ENCODE data around the gene PDE4B.
A peak's percentile ranks its signal among the peaks of the same experiment; 100 is the strongest.

PDE4B gene

DNA sequence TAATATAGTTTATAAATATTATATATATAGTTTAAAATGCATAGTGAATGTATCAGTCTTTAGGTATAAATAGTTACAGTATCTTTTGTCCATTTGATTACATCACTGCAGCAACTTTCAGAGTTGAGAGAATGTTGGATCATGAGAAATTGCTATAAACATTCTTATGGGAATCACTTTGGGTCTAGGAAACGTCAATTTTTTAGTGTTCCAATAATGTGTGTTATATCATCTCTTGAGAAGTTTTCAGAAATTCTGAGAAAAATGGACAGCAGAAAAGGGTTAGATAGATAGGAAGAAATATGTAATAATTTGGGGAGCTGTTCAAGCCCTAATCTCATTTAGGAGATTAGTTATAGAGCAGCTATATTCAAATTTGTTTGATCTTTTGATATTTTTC is 556.1 kb downstream of the PDE4B start:
- DNase-seq = no peak

DNA sequence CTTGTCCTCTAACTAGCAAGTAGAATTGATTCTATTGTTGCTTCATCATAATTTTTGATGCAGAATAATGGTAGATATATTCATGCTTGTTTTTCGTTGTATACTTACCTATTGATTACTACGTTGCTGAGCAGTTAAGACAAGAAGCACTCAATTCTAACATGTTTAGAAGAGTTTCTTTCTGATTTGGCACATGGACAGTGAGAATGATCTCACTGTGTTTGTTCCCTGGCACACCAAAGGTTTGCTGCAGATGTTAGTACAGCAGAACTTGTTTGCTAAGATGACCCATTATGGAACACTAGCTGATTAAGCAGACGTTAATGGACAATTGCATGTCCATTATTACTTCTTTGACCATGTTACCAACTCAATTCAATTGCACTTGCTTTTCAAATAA is 556.5 kb downstream of the PDE4B start:
- no peak for DNase-seq

DNA sequence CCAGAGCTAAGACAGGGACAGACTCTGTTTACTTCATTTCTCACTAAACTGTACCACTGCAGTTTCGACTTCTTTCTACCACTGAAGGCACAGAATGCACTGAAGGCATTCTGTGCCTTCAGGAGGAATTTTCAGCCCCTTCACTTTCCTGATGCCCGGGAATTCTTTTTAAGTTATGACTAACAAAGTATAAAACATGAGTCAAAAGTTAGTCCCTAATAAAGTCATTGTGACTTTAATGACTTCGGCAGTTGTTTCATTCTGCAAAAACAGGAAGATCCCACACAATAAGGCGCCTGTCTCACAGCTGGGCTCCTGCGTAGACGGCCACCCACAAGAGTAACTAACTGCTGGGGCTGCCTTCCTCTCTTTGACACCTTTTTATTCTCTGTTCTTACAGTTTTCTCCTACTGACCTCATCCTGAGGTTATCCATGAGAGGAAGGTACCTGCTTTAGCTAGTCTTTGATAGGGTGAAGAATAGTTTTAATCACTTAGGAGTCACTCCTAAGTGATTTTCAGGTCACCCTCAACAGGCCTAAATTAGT is 557.4 kb downstream of the PDE4B start:
- peak in 4 of 5 donors; percentile 44 to 69 (median 48) for DNase-seq

- DNase-seq = no peak
Observed at GRCh38 chr1:66351478-66351877, 558.8 kb downstream of the PDE4B start.

GRCh38 chr1:66351913-66352312 is 559.2 kb downstream of the PDE4B start:
- peak in 4 of 5 donors; percentile 34 to 63 (median 38) for DNase-seq

GRCh38 chr1:66352792-66353191 is 560.1 kb downstream of the PDE4B start:
- DNase-seq = no peak

DNA sequence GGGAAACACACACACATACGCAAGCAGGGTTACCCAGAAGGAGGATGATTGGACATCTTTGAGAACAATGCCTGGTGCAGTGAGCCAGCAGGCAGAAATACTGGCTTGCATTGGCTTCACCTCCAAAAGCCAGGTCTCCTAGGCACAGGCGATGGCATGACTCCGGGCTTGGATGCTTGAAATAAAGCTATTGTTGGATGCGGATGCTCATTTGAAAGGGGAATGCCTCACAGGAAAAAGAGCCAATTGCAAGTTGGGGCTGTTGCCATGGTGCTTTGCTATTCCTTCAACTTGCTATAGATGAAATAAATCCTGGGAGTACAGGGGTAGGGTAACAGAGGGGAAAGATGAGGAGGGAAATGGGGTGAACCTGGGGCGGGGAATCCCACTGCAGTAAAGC is 560.6 kb downstream of the PDE4B start:
- DNase-seq = no peak

GRCh38 chr1:66354311-66355201 is 561.9 kb downstream of the PDE4B start:
- no peak for DNase-seq

DNA sequence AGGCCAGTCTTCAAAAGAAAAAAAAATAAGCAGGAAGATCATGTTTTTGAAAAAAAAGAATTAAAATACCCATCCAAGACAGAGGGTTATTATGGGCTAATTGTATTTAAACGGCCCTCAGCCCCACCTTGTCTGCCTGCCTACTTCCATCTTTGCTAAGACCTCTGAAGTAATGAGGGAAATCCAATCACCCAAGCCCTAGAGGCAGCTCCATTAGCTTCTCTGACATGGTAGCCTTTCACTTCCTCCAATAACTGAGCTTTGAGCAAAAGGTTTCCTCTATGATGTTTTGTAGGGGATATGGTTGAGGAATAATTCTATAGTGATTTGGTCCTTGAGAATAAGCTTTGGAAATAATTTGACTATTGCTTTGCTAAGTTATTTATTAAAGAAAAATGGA is 563.1 kb downstream of the PDE4B start:
- DNase-seq = no peak

- no peak for DNase-seq
Observed at GRCh38 chr1:66356605-66357004, 563.9 kb downstream of the PDE4B start.

GRCh38 chr1:66357021-66357420 is 564.3 kb downstream of the PDE4B start:
- DNase-seq = no peak

- no peak for DNase-seq
Observed at GRCh38 chr1:66357478-66358197, 564.9 kb downstream of the PDE4B start.

DNA sequence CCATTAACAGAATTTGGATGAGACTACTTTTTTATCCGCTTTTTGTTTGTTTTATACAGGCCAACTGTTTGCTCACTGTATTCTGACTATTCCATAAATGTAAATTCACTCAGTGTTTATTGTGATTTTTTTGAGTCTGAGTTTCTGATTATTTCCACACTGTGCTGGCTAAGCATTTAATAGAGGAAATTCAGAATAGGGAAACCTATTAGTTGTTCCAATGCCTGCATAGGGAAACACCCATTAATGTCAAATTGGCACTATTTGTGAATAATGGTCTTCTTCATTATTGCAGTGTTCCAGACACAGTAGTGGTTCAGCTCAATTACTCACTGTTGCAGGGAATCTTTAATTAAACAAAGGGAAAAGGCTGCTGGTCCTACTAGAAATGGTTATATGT is 566.6 kb downstream of the PDE4B start:
- DNase-seq = no peak

- DNase-seq = no peak
Observed at GRCh38 chr1:66359815-66360214, 567.1 kb downstream of the PDE4B start.

GRCh38 chr1:66360285-66360724 is 567.6 kb downstream of the PDE4B start:
- DNase-seq = no peak

GRCh38 chr1:66364578-66365391 is 572.1 kb downstream of the PDE4B start:
- DNase-seq = no peak

DNA sequence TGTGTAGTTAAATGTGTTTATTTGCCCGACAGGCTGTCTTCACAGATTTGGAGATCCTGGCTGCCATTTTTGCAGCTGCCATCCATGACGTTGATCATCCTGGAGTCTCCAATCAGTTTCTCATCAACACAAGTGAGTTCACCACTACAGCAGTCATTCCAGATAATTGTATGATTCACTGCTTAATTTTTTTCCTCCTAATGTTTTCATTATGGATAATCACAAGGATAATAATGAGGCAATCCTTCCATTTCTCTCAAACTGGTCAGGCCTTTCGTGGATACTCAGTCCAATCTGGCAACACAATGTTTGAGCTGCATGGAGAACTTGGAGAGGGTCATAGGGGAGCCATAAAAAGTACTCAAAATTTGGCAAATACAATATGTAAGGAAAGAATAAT is 572.9 kb downstream of the PDE4B start:
- no peak for DNase-seq

DNA sequence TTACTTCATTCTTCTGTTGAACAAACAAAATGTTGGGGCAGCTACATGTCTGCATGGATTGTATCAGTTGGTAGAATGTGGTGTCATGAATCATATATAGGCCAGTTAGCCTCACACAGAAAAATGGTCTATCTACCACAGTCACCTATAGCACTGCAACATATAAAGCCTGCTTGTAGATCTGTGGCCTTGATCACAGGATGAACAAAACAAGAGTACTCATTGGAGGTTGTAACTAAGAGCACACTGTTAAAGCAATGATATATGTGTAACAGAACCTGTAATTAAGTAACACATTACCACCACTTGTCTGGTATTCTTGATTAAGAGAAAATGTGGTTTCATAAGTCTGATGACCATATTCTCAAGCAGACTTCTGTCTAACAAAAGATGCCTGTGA is 573.9 kb downstream of the PDE4B start:
- no peak for DNase-seq

DNA sequence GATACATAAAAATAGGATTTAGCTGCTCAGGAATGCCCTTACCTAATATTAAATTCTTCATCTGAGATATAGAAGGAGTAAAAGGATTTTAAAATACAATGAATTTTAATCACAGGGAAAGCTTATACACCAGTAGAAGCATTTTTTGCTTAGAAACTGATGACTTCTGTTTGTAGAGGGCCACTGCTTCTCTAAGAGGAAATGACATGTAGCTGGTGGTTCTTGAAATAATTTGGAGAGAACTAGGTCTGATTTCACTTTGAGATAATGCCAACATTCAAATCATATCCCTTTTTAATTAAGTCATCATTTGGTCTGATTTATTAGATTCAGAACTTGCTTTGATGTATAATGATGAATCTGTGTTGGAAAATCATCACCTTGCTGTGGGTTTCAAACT is 574.7 kb downstream of the PDE4B start:
- DNase-seq = no peak

GRCh38 chr1:66368261-66368660 is 575.6 kb downstream of the PDE4B start:
- DNase-seq = no peak

- DNase-seq = no peak
Observed at GRCh38 chr1:66370462-66370971, 577.8 kb downstream of the PDE4B start.

GRCh38 chr1:66371233-66372005 is 578.7 kb downstream of the PDE4B start:
- peak in 1 of 5 donors; percentile 51 for DNase-seq

Measured in T-helper 1 cell (primary cell).